Left renal cortex interstitium (tissue), 4 donors: ENCODE results near the gene WWTR1. TPM values are rescaled to one million over a fixed set of nuclear protein-coding genes. Genes with fewer than 3 reads are reported as not detected.

Source experiments
- DNase-seq, 4 donors: peaks; one replicate each; pipeline ENCODE4 v3.0.0-alpha.2; 2013; ENCODE audit warnings: low read depth in 4 of 4, low spot score in 2 of 4, missing footprints in 1 of 4
- polyA plus RNA-seq, 4 donors: library from polyadenylated mRNA; unstranded; fragments of 120-200 nt; gene quantifications; one replicate each; pipeline ENCODE4 v1.2.1, GENCODE V29; 2013; ENCODE audit not compliant: insufficient read length in 4 of 4

Gene WWTR1
- polyA plus RNA-seq, 4 donors, result 88.7 to 99.8 (median 93.5) TPM

- DNase-seq, result no peak
Measured at GRCh38 chr3:149507491-149508324, 150.1 kb downstream of the WWTR1 start.

- no peak for DNase-seq
Measured at GRCh38 chr3:149506965-149507364, 150.9 kb downstream of the WWTR1 start.

DNA sequence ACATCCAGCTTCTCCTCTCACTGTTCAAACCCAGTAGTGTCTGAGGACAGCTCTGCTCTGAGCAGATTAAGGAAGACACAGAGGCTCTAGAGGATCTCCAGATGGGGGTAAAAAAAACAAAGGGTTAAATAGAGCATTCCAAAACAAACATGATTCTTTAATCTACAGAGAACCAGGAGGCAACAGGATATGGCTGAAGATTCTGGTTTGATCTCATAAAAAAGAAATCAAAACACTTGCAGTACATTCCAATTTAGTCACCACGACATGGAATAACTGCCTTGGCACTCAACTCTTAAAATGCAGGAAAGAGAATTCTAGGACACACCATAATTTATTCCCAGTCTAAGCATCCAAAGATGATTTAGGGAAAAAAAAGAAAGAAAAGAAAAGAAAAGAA is 151.3 kb downstream of the WWTR1 start:
- DNase-seq, result no peak

DNA sequence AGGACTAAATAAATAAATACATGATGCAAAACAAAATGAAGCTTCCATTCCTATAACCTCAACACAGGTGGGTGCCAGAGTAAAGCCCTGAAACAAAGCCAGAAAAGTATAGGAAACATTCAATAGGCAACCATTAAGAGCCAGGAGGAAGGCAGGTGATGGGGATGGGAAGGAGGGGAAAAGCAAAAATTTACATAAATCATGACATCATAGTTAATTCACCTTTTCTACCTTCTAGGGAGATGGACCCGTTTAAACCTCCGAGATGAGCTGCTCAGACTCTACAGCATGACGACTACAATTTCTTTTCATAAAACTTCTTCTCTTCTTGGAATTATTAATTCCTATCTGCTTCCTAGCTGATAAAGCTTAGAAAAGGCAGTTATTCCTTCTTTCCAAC is 155.4 kb downstream of the WWTR1 start:
- DNase-seq, result no peak

- DNase-seq, result no peak
Measured at GRCh38 chr3:149501524-149501923, 156.3 kb downstream of the WWTR1 start.

- no peak for DNase-seq
Measured at GRCh38 chr3:149497966-149498670, 159.7 kb downstream of the WWTR1 start.

GRCh38 chr3:149496891-149497290 is 160.9 kb downstream of the WWTR1 start:
- no peak for DNase-seq

DNA sequence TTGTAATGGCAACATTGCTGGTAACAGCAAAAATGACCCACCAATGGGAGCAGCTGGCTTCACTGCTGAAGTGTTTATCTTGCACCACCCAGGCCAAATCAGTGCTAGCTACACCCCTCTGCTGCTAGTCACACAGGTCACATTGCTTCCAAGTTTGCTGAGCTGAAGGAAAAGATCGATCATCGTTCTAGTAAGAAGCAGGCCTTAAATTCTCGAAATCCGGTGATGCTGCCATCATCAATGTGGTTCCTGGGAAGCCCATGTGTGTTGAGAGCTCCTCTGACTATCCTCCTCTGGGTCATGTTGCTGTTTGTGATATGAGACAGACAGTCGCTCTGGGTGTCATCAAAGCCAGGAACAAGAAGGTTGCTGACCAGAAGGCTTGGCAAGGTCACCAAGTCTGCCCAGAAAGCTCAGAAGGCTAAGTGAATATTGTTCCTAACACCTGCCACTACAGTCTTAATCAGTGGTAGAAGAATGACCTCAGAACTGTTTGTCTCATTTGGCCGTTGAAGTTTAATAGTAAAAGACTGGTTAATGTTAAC is 162.2 kb downstream of the WWTR1 start:
- DNase-seq, result no peak

DNA sequence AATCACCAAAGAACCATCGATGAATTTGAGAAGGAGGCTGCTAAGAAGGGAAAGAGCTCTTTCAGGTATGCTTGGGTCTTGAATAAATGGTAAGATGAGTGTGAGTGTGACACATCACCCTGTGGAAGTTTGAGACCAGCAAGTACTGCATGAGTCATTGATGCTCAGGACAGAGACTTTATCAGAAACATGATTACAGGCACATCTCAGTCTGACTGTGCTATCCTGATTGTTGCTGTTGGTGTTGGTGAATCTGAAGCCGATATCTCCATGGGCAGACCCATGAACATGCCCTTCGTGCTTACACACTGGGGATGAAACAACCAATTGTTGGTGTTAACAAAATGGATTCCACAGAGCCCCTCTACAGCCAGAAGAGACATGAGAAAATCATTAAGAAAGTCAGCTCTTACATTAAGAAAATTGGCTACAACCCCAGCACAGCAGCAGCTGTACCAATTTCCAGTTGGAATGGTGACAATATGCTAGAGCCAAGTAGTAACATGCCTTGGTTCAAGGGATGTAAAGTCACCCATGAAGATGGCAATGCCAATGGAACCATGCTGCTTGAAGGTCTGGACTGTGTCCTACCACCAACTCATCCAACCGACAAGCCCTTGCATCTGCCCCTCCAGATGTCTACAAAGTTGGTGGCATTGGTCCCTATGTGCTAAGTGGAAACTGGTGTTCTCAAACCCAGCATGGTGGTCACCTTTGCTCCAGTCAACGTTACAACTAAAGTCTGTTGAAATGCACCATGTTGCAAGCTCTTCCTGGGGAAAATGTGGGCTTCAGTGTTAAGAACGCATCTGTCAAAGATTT is 162.9 kb downstream of the WWTR1 start:
- no peak for DNase-seq

GRCh38 chr3:149494022-149494758 is 163.6 kb downstream of the WWTR1 start:
- peak in 2 of 4 donors; percentile 42 to 47 for DNase-seq

DNA sequence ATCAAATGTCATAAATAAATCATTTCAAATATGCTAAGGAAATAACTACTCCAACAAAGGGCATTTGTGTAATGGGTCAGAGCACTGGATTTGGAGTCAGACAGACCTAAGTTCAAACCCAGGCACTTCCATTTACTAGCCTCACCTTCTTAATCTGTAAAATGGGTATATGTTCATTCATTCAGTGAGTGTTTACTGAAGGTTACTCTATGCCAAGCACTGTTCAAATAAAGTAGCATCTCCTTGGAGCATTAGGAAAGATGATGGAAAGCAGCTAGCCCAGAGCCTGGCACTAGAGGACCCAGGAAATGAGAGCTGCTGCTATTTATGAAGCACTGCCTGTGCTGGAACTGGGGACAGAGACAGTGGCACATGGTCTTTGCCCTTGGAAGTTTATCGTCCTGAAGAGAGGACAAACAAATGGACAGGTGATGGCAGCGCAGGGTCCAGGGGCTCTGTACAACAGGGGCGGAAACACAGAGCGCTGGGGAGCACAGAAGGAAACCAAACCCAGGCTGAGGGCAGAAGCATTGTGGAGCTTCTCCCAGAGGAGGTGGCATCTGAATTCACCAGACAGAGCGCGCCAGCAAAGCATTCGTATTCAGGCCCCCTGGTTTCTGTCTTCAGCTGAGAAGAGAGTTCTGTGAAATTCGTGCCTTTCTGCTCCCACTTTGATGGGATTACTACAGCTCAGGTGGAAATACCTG is 164.4 kb downstream of the WWTR1 start:
- no peak for DNase-seq

GRCh38 chr3:149490260-149490971 is 167.4 kb downstream of the WWTR1 start:
- no peak for DNase-seq

- no peak for DNase-seq
Measured at GRCh38 chr3:149489060-149489690, 168.7 kb downstream of the WWTR1 start.

DNA sequence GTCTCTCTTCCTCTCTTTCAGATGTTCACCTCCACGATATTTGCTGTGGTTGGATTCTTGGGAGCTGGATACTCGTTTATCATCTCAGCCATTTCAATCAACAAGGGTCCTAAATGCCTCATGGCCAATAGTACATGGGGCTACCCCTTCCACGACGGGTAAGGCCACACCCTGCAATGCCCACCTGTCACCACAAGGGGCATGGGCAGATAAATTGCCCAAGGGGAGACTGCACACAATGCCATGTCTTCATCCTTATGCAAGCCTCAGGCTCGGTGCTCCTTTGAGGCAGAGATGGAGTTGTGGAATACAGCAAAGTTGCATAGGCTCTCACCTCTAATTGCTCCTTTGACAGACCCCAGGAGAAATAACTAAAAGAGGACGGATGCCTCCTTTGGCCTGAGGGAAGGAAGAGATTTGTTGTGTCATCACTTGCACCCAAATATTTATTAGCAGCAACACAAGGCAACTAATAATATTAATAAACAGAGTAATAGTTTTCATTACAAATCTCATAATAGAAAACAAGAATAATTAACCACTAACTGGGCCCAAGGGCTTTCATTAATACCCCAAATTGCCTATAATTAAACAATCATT is 170.1 kb downstream of the WWTR1 start:
- DNase-seq, result no peak

- no peak for DNase-seq
Measured at GRCh38 chr3:149486726-149487125, 171.1 kb downstream of the WWTR1 start.

DNA sequence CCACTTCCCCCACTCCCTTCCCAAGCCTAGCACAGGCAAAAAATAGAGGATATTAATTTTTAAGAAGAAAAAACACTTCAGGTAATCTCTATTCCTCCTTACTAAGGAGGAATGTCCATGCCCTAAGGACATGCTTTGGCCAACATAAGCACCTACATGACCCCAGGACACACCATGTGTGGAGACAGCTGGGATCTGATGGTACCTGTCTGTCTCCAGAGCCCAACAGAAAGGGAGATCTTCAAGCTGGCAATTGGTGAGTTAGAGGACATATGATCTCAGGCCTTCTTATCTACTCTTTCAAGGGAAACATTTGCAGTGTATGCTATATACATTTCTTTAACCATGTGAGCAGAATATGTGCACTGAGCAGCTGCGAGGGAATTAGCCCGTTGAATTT is 176.3 kb downstream of the WWTR1 start:
- no peak for DNase-seq

- DNase-seq, result no peak
Measured at GRCh38 chr3:149481056-149481455, 176.8 kb downstream of the WWTR1 start.
